ENCODE measurements around the gene GAS2.

Gene GAS2

DNA sequence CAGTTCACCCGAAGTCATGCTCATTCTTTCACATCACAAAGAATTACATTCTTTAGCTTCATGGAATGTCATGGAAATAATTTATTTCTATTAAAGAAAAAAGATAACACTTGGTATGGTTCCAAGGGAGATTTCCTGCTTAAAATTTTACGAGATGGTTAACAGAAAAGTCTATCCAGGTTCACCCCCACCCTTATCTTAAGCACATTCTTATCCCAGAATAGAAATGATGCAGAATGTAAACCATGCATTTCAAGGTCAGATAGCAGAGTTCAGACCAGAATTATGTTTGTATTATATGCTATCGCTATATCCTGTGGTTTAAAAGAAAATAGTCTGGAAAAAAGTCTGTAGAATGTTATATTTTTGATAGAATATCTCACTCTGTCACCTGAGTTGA, 58.7 kb downstream of the GAS2 start:
- DNase-seq = no peak

DNA sequence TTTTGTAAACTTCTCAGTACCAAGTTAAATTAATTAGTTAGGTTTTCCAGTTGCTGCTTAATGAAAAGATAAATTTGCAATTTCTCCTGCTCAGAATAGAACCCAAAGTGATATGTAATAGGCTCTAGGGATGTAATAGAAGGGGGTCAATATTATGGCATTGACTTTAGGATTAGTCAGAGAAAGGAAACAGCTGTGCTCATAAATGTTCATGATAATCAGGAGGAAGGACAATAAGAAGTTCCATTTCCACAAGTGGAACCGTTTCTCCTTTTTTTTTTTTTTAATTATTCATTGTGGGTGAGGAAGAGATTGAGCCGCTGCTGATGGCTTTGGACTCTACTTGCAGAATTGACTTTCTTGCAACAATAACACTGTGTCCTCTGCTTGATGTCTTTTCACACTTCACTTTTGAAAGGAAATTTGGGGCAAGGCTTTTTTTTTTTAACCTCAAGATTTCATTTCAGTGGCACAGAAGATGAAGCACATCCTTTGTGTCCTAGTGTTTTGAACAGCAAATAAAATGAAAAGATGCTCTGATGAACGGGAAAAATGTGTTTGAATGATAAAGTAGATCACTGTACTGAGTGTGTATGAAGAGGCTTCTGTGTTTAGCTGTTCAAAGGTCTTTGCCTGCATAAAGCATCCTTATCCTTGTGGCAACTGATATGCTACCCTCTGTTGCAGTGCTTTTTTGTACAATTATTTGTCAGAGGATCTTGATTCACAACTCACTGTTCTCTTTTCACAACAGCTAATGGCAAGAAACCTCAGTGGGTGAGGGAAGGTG, 62.4 kb downstream of the GAS2 start:
- DNase-seq = peak in 1 of 58 donors; percentile 9

DNA sequence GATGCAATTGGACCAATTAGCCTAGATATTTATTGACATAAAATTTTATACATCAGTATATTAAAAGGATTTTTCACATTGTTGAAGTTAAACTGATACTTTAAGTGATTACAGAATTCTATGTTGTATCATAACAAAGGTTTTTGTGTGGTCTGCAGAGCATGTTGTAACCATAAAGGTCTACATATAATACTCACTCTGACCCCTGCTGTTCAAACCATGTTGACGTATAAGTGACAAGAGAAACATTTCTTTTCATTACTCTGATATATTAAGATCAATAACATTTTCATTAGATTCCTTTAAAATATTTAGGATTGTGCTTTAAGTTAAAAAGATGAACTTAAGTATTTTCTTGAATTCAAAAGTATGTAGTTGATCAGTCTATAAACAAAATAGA, 63.9 kb downstream of the GAS2 start:
- no peak for DNase-seq

DNA sequence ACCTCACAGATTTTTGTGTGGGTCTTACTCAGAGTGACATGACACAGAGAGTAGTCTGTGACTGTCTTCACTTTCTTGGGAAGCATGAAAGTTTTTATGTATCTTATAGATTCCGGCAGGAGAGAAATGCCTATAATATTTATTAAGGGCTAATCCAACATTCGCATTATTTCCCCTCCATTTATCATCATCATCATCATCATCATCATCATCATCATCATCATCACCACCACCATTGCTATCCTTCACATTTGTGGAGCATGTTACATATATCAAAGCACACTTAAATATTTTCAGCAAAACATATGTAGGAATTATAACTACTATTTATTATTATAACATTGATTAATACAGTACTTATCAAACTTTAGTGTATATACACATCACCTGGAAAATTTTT, 66.2 kb downstream of the GAS2 start:
- no peak for DNase-seq

DNA sequence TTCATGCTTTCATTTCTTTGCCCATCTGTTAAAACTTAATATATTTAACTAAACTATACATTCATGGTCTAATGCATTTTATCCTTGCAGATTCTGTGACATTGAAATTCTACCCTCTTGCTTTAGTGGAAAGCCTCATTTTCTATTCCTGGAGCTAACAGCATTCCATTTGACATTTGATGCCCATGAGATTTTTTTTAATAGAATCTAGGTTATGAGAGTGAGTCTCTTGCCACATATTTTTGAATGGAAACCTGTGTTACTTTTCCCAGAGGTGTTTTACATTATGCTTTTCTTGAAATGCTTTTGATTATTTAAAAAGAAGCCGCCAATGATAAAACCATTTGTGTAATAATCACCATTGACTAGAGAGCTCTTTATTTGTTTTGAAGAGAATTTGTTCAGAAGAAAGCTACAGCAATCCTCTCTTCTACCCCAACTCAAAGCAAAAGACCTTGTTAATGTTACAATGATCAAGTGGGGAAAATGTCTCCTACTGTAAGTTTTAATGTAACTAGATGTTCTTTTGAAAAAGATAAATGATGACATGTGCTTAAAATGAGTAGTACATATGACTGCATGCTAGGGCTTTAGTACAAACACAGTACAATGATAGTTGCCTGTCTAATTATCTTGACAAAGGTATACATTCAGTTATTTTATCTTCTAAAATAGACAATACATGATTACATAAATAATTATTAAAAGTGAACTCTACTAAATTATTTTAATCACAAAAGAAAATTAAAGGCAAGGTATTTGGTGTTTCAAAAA, 67.3 kb downstream of the GAS2 start:
- DNase-seq = no peak

DNA sequence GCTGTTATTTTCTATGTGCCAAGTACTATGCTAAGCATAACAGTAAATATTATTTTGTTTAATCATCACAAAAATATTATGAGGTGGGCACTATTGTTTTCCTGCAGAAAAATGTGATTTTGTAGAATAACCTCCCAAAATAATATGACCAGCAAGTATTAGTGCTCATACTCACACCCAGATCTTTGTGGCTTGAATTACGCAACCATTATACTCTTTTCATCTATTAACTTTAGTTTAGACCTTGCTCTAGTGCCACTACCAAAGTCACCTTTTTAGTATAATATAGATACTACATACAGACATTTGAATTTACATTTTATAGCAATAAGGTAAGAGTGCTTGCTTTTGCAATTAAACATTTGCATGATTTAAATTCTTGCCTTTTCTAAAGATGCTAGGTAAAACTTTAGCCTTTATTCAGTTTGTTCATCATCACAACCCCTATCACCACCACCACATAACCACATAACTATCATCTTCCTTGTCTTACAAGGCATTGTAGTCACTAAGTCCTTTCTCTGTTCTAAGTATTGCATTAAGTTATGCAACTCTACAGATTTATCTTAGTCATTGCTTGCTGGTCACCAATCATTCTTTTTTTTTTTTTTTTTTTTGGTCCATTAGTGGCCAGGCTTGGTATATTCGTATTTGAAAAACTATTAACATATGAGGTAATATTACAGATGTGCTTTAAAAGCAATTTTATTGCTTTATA, 68.4 kb downstream of the GAS2 start:
- no peak for DNase-seq

DNA sequence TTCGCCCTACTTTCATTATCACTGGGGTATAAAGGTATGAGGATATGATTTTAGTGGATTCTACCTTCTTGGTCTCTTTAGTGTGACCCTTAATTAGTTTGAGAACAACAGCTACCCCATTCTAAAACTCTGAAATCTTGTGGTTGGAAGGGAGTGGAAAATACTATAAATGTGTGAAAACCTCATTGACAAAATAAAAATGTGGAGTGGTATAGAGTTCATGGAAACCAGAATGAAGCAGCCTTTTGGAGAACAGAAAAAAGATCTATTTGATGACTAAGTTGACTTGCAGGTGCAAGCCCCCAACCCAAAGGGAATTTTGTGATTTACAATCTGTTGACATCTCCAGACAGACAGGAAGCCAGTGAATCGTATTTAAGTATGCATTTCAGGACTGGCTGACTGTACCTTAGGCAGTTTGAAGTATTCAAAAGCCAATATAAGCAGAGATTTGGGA, 75.8 kb downstream of the GAS2 start:
- no peak for DNase-seq

DNA sequence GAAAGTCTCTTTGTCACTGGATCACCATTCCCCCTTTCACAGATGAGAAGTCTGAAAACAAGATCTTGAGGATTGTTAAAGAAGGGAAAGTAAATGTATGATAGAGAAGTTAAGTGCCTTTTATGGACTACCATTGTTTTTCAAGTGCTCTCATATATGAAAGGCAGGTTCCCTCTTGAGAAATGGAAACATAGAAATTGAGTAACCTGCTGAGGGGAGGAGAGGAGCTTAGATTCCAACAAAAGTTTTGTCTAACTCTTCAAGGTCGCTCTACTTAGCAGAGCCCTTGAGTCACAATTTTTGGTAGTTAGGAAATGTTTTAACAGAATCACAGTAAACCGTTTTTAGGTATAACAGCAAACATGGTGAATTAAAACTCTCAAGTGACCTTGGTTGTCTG, 83.1 kb downstream of the GAS2 start:
- no peak for DNase-seq

DNA sequence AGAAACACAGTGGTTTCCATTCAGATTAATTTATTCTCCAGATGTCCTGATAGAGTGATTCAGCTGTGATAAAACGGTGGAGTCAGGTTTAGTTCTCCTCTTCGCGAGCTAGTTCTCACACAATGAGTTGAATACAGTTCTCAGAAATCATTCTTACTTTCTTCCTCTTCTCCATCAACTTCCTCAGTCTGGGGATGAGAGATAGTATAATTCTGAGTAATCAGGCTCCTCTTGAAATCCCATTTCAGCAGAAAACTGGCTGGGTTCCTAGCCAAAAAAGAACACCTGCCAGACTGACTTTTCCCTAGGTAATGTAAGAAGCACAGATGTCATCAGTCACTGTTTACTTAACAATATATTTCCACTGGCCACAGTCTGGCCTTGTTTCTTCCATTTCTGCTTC, 86.5 kb downstream of the GAS2 start:
- no peak for DNase-seq

DNA sequence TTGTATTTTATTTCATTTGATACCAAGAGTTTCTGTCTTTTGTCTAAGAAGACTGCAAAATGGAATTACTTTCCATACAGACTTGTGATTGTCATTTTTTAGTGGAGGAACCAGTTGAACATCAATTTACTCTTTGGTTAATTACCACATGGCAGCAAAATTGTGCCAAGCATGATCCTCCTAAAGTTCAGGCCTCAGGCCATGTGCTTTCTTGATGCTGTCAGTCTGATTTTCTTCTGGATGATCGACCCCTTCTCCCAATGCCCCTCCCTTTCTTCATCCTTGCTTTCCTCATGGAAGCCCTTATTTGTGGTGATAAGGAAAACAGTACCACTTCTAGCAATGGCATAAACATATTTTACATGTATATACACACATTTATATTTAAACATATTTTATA, 87.0 kb downstream of the GAS2 start:
- no peak for DNase-seq

DNA sequence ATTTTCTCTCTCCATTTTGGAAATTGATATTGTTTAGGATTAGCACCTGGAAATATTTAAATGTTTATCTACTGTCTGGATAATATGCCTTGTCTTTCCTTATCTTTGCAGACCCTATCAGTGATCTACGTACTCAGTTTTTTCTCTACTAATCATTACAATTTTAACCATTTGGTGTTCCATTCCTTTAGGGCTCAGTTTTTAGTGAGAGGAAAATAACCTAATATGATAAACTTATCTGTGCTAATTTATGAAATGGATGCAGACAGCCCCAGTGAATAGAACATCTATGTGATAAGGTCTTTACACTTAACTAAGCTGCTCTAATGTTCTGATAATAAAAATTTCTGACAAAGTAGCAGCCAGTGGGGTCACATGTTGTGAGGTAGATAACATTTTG, 94.7 kb downstream of the GAS2 start:
- no peak for DNase-seq

DNA sequence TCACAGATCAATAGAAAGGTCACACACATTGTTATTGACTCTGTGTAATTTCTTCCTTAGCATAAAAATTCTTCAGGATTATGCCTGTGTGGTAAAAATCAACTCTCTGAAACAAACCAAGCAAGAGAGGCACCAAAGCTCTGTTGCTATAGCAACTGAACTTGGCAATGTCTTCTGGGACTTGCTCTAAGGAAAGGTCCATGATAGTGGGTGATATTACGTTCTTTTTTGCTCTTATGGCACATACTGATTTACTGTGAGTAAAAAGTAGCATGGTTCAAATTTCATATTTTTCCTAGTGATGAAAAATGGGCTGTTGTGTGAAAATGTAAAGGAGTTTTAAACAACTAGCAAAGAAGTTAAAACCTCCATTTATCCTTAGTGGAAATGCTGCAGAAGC, 96.8 kb downstream of the GAS2 start:
- peak in 5 of 58 donors; percentile 2 to 53 (median 14) for DNase-seq

DNA sequence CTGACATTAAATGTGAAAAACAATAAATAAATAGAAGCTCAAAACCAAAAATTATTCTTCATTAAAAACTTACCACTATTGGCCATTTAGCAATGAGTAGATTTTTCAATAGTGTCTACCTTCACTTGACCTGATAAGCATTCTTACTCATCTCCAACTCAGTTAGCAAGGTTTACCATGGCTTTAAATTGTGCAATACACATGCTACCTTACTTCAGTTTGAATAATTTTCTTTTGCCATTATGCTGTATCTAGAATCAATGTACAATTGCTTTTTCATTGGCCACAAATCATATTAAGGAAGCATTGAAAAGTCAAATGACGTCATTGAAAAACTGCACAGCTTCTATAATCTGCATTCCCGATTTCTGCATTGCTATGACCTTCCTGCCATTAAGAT, 98.3 kb downstream of the GAS2 start:
- DNase-seq = no peak

DNA sequence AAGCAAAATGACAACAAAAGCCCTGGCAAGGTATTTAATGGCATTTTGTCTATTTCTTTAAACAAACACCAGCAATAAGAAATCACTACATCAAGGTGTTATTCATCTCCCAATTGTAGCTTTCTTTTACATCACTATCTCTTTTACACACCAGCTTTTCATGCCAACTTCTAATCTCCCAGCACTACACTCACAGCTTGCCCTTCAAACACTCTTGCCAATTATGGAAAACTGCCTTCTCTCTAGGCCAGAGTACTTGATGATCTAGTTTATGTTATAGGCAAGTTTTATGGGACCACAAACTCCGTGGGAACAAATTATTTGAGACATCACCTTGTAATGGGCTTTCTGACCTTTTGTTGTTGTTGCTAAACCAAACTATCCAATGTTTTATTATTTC, 101.9 kb downstream of the GAS2 start:
- no peak for DNase-seq

DNA sequence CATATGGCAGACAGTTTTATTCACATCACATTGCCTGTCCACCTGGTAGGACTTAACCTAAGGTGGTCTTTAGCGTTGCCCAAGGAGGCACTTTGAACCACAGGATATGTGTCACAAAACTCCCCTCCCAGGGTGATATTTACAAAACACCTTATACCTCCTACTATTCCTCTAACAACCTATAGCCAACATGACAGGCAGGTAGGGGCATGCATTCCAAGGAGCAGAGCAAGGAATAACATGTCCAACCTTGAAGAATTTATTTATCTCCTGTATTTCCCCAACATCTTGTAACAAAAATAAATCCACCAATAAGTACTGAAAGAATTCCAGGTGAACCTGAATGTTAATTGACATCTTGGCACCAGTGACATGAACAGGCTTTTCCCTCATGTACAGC, 102.7 kb downstream of the GAS2 start:
- DNase-seq = no peak

DNA sequence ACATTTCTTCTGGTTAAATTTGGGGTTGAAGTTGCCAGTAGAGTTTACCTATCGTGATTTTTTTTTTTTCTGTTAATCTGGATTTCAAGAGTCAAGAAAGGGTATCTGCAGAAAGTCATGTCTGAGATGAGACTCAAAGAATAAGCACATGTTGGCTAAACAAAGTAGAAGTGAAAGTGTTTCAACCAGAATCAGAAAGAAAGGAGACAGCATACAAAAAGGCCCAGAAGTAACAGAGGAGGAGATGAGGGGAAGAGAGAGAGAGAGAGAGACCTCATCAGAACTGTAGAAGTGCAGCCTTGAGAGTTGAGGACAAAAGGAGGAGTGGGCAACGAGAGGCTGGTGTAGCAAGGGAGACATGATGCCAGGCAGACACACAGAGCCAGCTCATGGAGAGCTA, 108.3 kb downstream of the GAS2 start:
- no peak for DNase-seq

DNA sequence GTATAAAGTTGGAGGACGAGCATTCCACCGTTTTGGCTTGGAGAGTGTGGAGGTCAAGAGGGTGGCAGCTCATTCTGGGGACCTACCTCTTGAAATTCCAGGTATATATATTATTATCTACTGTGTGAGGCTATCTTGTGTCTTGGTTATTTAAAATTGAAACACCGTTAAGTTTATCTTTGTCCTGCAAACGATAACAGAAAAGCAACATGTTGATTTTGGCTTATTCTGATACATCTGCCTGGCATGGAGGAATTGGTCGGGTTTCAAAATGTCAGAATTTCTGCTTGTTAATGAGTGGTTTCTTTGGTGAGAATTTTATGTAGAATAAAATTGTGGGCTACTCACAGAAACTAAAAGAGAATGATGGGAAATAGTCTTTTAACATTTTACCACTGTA, 108.8 kb downstream of the GAS2 start:
- no peak for DNase-seq

DNA sequence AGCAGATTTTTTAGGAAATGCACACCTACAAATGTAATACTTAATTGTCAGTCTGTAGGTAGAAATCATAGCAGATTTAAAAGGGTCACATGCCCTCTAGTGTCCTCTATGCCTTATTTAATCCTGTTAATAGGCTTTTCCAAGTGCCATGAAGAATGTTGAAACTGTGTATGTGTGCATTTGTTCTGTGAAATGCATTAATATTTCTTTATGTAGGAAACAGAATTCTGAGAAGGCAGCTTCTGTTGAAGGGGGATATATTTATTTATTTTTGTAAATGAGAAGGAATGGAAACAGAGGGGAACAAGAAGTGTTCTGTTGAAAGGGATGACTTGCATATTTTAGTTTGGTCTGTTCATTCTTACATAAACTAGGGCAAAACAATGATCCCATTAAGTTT, 112.2 kb downstream of the GAS2 start:
- no peak for DNase-seq

DNA sequence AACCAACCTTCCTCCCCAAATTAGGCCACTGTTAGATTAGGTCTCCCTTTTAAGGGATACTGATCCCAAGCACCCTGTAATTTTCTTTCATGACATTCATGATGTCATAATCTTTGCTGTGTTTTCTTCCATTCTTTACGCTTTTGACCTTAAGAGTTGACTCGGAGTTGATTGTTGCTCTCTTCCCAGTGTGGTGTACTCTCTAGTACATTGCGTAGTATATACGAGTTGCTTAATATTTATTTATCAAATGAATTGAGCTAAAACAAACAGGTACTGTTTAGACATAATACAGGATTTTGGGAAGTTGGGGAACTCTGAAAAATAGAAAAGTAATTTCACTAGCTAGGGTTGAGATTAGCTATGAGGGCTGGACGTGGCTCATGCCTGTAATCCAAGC, 113.4 kb downstream of the GAS2 start:
- no peak for DNase-seq

DNA sequence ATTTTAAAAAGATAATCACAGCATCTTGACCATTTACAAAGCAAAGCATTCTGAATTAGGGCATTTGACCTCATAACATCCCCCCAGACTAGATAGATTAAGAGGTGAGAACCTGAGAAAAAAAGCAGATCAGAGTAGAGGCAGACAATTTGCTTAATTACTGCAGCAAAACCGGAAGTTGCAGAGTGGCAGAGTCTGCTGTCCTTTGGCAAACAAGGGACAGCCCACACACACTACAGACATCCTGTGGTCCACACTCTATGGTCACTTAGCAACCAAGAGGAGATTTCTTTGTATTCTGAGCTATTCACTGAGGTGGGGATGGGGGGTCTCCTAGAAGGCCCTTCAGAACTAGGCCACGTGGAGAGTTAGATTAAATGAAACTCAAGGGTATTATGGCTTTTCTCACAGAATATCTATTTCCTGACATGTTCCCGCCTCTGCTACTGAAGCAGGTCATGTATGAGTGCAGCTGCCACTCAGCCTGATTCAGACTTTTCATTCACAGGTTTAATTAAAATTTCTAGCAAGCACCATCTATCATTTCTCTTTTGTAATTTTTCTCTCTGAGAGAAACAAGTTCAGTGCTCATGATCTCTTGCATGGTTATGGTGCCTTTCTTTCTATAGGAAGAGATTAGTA, 114.7 kb downstream of the GAS2 start:
- no peak for DNase-seq

DNA sequence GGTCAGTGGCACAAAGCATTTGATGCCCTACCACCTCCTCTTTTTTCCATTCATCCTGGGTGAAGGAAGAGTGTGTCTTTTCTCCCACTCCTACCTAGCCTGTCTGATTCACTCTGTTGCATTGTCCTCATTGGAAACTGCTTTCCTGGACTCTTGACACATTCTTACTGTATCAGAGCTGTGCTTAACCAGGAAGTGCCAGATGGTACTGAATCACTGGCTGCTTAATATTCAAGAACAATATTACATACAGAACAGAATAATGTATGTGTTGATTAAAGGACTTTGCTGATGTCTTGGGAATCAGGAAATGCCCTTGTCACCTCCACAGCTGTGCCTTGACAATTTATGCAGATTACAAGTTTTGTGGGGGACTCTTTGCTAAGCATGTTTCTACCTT, 118.8 kb downstream of the GAS2 start:
- peak in 3 of 58 donors; percentile 12 to 24 (median 15) for DNase-seq

DNA sequence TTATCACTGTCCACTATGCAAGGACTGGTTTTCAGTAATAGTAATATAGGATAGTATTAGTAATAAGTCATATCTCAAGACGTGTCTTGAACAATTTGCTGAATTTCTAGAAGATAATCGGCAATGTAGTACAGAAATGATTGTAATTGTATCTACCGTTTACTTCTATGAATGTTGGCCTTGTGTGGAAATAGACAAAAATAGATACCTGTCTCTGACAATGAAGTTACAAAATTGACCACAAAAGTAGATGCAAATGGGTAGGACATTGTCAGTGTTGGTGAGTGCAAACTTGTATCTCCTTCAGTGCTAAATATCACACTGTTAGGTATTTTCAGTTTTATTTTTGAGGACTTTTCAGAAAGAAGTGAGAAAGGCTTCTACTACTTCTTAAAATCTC, 120.1 kb downstream of the GAS2 start:
- no peak for DNase-seq

Data from anterior cingulate cortex (tissue), 58 donors.